Activated CD4-positive, alpha-beta T cell treated with anti-CD3 and anti-CD28 coated beads for 48 hours (primary cell): ENCODE results near the gene ENTREP3.

Experiments
- DNase-seq: peaks from one replicate; pipeline ENCODE4 v3.0.0-alpha.2; 2020

Gene ENTREP3

GRCh38 chr1:155277902-155278688 lies 22.8 kb upstream of the ENTREP3 start:
- peak; percentile 86 for DNase-seq

DNA sequence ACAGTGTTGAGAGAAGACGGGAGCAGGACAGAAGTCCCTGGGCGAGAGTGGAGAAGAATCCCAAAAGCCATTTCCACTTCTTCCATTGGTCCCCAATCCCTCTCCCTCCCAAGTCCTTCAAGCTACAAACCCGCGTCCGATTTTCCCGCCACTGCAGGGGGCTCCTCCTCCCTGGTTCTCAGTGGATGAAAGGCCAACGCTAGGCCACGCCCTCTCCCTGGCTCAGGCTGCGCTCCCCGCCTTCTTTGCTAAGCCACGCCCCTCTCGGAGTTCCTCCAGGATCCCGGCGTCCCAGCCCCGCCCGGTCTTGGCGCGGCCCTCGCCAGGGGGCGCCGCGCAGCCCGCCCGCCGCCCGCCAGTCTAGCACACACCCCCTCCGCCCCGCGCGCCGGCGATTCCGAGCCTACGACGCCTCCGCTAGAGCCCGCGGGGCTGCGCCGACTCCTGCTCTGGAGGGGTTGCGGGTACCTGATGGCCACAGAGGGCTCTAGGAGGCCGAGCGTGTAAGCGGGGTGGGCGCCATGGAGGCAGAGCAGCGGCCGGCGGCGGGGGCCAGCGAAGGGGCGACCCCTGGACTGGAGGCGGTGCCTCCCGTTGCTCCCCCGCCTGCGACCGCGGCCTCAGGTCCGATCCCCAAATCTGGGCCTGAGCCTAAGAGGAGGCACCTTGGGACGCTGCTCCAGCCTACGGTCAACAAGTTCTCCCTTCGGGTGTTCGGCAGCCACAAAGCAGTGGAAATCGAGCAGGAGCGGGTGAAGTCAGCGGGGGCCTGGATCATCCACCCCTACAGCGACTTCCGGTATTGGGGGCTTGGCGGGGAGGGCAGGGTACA lies 22.0 kb upstream of the ENTREP3 start, which contains the start of gene HCN3:
Gene HCN3 (plus strand): TSS at position 394 of the 832 bp plus-strand sequence. CDS start 128 bp downstream, at position 522.
- DNase-seq: peak; percentile 96

DNA sequence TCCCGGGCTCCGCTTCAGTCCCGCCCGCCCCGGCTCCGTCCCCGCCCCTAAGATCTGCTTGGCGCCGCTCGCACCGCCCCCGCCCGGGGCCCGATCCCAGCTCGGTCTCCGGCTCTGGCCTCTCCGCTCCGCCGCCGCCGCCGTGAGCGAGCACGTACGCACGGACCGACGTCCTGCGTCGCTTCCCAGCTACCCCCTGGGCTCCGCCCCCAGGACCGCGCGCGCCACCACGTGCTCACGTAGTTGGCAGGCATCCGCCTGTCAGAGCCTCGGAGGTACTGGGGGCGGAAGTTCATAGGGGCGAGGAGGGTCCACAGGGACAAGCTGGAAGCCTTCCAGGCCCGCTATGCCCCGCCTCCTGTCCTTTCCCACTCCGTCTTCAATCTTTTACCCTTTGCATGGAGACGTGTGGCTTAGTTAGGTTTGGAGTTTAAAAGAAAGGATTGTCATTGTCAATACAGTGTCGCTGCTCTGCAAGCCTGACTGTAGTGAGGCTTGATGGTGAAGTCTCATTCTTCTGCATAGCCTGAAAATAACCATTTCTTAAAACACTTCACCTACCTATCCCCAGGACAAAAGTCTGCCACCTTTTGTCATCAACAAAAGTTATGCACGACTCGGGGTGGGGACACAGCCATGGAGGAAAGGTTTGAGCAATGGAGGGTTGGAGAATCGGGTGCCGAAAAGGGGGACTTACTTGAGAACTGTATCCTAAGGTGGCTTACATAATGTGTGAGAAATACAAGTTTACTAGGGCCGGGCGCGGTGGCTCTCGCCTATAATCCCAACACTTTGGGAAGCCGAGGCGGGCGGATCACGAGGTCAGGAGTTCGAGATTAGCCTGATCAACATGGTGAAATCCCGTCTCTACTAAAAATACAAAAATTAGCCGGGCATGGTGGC lies 18.3 kb upstream of the ENTREP3 start, which contains the start of gene CLK2:
Gene CLK2 (minus strand): TSS at position 162 of the 903 bp plus-strand sequence. CDS start 2,527 bp downstream, outside the sequence.
- peak; percentile 99 for DNase-seq

DNA sequence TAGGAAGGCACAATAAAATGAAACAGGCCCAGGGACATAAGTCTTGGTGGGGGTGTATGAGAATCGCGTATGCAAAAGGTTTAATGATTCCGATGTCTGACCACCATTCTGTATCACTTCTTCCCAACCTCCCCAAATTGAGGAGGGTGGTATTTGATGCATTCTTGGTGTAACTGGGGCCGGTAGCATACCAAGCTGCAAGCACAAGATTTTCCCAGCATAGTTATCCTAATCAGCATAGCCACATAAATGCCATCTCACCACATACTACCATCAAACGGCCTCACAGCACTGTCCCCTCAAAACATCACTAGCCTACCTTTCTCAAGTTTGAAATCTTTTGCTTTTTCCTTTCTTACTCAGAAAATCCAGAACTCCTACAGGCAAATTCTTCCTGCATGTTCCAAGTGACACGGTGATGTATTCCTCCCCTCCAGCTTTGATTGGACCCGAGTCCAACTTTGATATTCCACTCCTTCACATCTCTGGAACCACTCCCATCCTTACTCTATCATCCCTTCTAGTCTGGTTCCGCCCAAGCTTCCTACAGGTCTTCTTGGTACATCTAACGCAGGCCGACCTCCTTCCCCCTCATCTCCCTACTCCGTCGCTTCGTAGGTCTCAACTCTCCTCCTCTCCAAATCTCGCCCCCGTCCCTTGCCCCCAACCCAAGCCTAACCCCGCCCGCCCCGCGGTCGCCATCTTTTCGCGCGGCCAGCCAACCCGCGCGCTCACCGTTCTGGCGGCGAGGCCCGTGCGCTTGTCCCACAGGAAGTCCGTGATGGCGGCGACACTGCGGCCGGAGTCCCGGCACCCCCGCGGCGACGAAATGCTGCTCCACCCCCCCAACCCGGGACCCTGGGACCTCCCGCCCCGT lies 17.4 kb upstream of the ENTREP3 start:
- DNase-seq: no peak

DNA sequence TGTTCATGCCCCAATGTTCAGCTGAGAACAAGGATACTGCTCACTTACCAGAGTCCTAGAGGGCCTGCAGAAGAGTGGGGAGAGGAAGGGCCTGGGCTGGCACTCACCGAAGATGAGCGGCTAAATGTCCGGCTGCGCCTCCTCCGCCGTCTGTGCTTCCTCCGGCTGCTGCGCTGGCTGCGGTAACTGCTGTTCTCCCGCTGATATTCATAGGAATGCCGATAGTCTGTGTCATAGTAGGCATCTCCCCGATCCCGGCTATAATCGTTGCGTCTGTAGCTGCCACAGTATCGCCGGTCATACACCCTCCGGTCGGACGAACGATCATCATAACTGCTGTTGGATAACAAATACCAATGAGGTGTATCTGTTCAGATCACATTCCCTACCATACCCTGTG lies 14.1 kb upstream of the ENTREP3 start:
- no peak for DNase-seq

DNA sequence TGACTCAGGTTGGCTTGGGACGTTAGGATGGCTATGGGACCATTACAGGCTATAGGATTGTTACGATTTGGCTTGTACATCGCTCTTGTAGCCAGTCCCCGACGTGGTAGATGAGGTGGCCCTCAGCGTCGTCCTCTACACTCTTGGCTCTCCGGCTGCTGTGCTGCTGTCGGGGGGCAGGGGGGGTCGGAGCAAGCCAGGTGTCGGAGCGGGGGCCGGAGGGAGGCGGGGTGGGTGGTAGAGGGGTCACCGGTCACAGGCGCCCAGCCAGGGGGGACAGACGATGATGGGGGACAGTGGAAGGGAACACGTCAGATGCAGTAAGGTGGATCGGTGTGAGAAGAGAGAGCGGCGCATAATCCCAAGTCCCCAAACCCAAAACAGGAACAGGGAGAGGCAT lies 13.3 kb upstream of the ENTREP3 start:
- DNase-seq: no peak

GRCh38 chr1:155267373-155267772 lies 12.1 kb upstream of the ENTREP3 start:
- DNase-seq: no peak

DNA sequence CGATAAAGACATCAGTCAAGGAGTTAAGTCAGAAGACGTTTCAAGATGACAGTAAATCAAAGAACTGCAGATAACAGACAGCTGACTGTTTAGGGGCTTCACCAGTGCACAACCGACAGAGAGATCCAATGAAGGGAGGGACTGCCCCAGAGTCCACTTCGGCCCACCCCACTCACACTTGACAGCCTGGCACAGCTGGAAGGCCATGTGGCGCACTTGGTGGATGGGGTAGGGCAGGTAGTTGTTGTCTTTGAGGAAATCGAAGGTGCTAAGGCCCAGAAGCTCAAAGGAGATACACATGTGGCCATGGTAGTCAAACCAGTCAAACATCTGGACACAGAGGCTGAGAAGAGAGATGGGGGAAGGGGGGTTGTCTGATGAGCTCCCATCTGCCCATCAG lies 11.3 kb upstream of the ENTREP3 start:
- DNase-seq: no peak

DNA sequence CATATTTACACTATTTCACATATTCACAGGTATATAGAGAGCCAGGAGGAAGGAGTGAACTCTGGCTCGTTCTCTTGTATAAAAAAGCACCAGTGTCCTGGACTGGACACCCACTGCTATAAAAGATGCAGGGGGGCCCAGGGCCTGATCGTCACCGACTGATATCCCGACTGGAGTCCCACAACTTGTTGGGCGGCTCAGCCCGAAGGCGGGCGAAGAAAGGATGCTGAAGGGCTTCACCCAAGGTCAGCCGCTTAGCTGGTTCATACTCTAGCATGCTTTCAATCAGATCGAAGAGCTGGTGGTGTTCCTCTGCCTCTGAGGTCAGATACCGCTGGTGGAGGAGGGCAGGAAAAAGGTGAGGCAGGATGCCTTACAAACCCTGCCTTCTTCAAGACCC lies 7.8 kb upstream of the ENTREP3 start:
- DNase-seq: no peak

DNA sequence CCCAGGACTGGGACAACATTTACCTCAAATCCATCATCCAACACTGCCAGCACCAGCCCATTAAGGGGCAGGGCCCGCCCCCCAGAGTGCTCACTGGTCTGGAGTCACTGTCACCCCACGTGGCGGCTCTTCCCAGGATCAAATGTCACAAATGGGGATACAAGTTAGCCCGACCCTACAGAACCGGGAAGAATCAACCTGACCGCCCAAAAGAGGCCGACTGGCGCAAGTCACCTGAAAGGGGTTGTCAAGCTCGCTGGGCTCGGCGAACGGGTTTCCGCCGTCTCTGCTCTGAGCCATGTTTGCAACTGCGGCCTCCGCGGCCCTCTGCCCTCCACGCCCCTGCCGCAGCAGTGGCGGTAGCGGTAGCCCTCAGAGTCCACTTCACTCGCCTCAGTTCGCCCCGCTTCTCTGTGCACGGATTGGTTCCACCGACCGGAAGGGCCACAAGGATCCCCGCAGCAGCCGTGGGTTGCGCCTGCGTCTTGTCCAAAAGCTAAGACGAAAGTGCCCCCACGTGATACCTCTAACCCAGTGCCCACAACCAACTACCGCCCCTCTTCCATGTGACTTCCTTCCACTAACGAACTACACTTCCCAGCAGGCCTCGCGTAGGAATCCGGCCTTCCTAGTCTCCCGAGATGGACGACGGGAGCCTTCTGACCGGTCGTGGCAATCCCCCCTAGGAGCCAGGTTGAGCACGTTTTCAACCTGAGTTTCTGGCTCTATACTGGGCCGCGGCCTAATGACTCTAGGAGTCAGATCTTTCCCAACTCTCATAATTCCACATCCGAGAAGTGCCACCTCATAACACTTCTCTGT lies 6.8 kb upstream of the ENTREP3 start, which contains the start of gene SCAMP3:
Gene SCAMP3 (minus strand): TSS at position 509 of the 822 bp plus-strand sequence. CDS start 209 bp downstream, at position 300.
- peak; percentile 91 for DNase-seq

DNA sequence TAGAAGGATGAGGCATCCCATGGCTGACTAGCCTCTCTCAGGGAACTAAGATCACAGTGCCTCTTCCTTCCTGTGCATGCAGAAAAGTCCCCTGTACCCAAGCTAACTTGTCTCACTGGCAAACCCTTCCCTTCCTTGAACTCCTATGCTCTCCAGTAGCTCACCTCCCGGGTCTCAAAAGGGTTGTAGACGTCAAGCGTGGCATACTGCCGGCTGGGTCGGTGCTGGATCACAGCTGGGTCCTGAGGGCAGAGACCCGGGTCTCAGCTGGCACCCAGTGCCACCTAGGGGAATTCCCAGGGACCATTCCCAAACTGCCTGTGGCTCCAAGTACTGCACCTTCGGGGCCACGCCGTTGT lies 6.2 kb upstream of the ENTREP3 start:
- peak; percentile 50 for DNase-seq

GRCh38 chr1:155260276-155260675 lies 5.0 kb upstream of the ENTREP3 start:
- no peak for DNase-seq

GRCh38 chr1:155256058-155256852 lies 972 bp upstream of the ENTREP3 start:
- no peak for DNase-seq

DNA sequence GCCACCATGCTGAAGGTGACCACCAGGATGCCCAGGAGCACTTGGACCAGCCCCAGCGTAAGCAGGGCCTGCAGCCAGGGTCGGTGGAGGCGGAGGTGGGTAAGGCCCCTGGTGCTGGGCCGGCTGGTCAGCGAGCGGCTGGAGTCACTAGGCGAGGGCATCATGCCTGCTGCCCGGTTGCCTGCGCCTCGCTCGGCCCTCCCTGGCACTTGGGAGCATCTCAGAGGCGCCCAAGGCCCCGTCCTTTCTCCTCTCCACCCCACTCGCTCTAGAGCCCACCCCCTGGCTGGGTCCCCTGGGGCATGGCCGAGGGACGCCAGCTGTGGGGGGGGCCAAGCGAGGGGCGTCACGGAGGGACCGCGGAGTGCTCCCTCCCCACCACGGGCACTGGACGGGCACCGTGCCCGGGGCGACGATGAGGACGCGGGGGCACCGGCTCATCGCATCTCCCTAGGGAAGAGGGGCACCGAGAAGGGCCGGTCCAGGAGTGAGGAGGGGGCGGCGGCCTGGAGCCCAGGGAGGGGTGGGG lies 505 bp downstream of the ENTREP3 start:
- no peak for DNase-seq

DNA sequence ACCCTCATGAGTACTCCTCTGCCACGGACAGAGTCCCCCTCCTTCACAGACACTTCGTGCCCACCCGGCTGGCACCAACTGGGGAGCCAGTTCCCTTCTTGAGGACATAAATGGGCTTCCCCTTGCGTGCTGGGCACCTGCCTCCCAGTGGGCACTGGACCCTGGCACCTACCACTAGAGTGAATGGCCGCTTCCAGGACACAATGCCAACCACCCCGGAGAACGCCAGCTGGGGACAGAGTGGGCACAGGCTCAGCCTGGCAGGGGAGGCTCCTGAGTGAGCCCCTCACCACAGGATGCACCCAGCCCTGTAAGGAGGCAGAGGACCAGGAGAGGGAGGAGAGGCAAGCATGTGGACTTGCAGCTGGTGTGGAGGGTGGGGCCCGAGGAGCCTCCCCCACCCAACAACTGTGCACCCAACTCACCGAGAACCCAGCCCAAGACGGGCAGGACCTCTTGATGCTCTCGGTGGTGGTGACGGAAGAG lies 1.0 kb downstream of the ENTREP3 start:
- no peak for DNase-seq

GRCh38 chr1:155253797-155254196 lies 1.5 kb downstream of the ENTREP3 start:
- DNase-seq: no peak

- no peak for DNase-seq
Measured at GRCh38 chr1:155253208-155253607, 2.1 kb downstream of the ENTREP3 start.

DNA sequence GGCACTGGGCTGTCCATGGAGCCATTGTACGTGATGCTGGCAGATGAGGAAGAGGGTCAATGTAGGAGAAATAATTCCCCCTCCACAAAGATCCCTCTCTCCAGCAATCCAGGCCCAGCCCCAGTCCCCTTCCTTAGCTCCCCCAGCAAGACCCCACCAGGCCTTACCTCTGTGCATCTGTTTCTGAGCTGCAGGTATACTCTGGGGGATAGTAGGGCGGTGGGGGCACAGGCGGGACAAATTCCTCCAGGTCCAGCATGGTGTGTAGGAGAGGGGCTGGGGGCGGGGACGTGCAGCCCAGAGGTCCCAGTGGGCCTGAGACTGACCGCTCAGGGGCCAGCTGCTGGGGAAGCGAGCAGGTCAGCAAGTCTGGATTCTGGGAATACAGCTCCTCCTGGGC lies 3.7 kb downstream of the ENTREP3 start:
- no peak for DNase-seq
